Right cardiac atrium (tissue), 5 donors: ENCODE measurements around the gene APMAP. TPM values are rescaled to one million over a fixed set of nuclear protein-coding genes. Genes with fewer than 3 reads are reported as not detected.

Experiments
- ATAC-seq, 2 donors: fragments of 200-7000 bp; cut with Tn5 transposase; one replicate each; pipeline versions ENCODE4 v1.8.0 to v1.9.1; 2020; ENCODE audit warnings: moderate library complexity in 2 of 2, mild to moderate bottlenecking in 1 of 2
- DNase-seq, 3 donors: peaks; one replicate each; pipeline ENCODE4 v3.0.0-alpha.2; 2020
- H3K27ac ChIP-seq: one replicate; pipeline ENCODE4 v1.5.1; 2013; ENCODE audit warnings: mild to moderate bottlenecking, low read length, control low read depth, moderate library complexity
- H3K27me3 ChIP-seq: one replicate; pipeline ENCODE4 v1.6.1; 2013; ENCODE audit not compliant: control insufficient read depth, insufficient read depth
- H3K4me1 ChIP-seq: one replicate; pipeline ENCODE4 v1.6.1; 2013; ENCODE audit warnings: low read length; ENCODE audit not compliant: control insufficient read depth, insufficient read depth
- H3K4me3 ChIP-seq: one replicate; pipeline ENCODE4 v1.5.1; 2013; ENCODE audit warnings: low read length, control low read depth
- H3K9me3 ChIP-seq: one replicate; pipeline ENCODE4 v1.6.1; 2013; ENCODE audit warnings: low read length; ENCODE audit not compliant: control insufficient read depth
- whole genome bisulfite sequencing: extraction: QIAGEN DNeasy Blood & Tissue Kit; methylation state at CpG from one replicate; pipeline ENCODE4 v1.1.7; 2013; 5-methylcytosine and 5-hydroxymethylcytosine counted together
- intact Hi-C, 4 donors: fragments of 100-400 bp; cut with DNase I; formaldehyde crosslinking; loops; one replicate each; pipeline versions ENCODE4 v1.11.0 to v1.14.0; 2022 to 2023
- polyA plus RNA-seq: library from polyadenylated mRNA; stranded (reverse); fragments of 200-250 nt; gene quantifications from one replicate; pipeline ENCODE4 v1.2.3, GENCODE V29; 2013
- total RNA-seq, 4 donors: library from RNA; stranded (reverse); fragmentation: NEBNext Ultra II Directional; extraction: Animal tissue kit (Norgen Biotek cat#: 25700); gene quantifications; one replicate each; pipeline ENCODE4 v1.2.1, GENCODE V29; 2021
- donor health status: healthy with polysubstance abuse.
- donor health status: DM: no; HTN: yes; CAD: no.
- donor health status: DM: no; HTN: no; CAD: no.
- donor health status: DM: no; HTN: yes; CAD: no; lungs with severe emphysema.
- donor health status: DM: yes; HTN: yes; CAD: no.

The APMAP gene
- total and polyA plus RNA-seq, 5 donors = 28.0 to 35.1 (median 34.7) TPM

DNA sequence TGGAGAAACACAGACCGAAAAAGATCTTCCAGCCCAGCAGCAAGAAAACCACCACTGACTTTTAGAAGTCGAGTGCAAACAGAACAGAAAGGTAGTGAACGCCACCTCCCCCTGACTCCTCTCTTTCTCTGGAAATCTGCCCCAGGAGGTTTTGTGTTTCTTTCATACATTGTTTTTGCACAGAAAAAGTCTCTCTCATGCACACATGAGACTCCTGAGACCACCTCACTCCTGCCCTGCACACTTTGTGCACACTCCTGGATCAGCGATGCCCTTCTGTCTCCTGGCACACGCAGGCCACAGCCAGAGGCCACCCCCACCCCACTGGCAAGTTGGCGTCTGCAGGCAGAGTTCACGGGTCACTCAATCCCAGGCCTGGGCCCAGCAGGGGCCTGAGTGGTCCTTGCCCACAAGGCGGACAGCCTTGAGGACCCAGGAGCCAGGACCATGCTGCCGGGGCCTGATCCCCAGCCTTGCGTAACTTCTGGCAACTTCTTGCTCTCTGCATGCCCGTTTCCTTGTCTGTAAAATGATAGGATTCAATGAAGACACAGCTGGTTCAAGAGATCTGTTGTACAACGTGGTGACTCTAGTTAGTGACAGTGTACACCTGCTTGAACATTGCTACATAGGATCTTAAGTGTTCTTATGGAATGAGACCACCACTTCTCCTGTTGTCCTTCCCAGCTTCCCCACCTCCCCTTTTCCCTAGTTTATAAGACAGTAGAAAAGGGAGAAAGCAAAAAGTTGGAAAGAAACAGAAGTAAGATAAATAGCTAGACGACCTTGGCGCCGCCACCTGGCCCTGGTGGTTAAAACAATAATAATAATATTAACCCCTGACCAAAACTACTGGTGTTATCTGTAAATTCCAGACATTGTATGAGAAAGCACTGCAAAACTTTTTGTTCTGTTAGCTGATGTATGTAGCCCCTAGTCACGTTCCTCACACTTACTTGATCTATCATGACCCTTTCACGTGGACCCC lies 73.7 kb downstream of the APMAP start:
- Histone ChIP-seq H3K27me3 (no peaks in the 10 kb centered on the region), H3K4me3 (no peak overlapping the region), H3K9me3 (no peaks in the 10 kb centered on the region), H3K27ac (no peak overlapping the region), H3K4me1 (no peaks in the 10 kb centered on the region)
- intact Hi-C loops = loop anchor here in 3 of 4 donors (5.0 to 10.0 kb wide), 3 partner anchors 614 to 762 kb away; no protein-coding TSS in a partner anchor
- 49% methylated on average over 17 of the region's 17 CpGs for WGBS
- ATAC-seq (peak; percentile 31 to 37), DNase-seq (peak in 2 of 3 donors; percentile 28 to 50)

DNA sequence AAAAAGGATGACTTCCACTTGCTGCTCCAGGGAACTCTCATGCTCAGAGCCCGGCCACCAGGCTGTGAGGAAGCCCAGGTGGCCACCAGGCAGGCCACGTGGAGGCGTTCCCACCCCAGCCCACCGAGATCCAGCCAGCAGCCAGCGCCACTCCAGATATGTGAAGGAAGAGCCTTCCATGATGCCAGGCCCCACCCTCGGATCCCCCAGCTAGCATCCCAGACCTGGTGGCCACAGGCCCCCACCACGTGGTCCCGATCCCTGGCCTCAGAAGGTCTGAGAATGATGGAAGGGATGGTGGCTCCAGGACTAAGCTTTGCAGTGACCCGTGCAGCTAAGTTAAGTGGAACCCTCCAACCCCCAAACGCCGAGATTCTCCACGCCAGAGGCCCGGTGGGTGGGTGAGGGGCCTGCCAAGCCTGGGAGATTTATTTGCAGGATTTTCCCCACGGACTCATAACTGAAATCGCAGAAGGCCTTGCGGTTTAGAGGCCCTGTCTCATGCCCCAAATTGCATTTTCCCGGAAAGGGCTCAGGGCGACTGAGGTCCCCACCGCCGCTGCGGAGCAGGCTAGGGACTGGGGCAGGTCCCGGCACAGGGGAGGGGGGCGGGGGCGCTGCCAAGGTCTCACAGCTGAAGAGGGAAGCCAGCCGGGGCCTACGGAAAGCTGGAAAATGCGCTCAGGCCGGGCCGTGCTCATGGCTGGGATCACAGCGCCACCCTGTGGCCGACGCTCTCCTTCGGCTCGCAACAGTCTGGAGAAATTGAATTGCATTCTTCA lies 74.6 kb downstream of the APMAP start:
- no peaks in the 10 kb centered on the region for H3K27me3 ChIP-seq
- ATAC-seq (peak; percentile 88 to 90), DNase-seq (peak; percentile 71 to 90 (median 88))
- no peaks in the 10 kb centered on the region for H3K9me3 ChIP-seq
- WGBS = 29% methylated on average over 34 of the region's 34 CpGs
- no peak overlapping the region for H3K4me3 ChIP-seq
- intact Hi-C loops = loop anchor here in 3 of 4 donors (5.0 to 10.0 kb wide), 3 partner anchors 613 to 761 kb away; no protein-coding TSS in a partner anchor
- no peak overlapping the region for H3K27ac ChIP-seq
- H3K4me1 ChIP-seq = no peaks in the 10 kb centered on the region

DNA sequence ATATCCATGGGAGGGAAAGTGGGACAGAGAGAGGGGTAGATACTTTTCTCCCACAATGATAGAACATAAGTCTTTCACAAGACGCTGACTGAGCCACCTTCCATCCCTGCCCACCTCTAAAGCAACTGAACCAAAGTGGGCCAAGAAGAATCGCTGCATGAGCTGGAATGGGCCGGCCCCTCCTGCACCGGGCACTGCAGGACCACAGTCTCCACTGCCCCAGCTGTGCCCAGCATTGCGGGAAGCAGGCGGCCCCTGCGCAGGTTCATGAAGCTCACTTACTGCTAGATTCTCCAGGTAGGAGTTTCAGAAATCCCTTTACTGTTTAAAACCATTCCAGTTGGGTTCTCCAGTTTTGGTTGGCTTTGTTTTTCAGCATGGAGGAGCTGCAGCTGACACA lies 75.5 kb downstream of the APMAP start:
- Histone ChIP-seq H3K9me3 (no peaks in the 10 kb centered on the region), H3K4me3 (no peak overlapping the region), H3K27ac (no peak overlapping the region), H3K27me3 (no peaks in the 10 kb centered on the region), H3K4me1 (no peaks in the 10 kb centered on the region)
- ATAC-seq (no peak), DNase-seq (no peak)
- intact Hi-C loops = loop anchor here in 3 of 4 donors (5.0 to 10.0 kb wide), 3 partner anchors 612 to 760 kb away; no protein-coding TSS in a partner anchor
- 84% methylated on average over 7 of the region's 7 CpGs for WGBS

DNA sequence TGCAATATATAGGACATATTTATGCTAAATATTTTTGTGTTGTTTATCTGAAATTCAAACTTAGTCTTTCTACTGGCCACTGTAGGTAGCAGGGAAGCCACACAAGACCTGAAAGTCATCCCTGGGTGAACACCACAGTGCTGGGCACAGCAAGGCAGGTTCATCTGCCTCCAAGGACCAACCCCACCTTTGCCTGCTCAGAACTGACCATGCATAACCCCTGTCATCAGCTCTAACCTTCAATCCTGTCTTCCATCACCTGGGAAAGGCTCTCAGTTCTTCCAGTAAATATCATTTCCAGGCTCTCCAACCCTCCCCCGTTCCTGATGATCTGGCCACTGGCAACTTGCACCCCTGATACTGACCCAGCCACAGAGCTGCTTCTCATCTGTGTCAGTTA lies 76.1 kb downstream of the APMAP start:
- Histone ChIP-seq H3K27me3 (no peaks in the 10 kb centered on the region), H3K9me3 (no peaks in the 10 kb centered on the region), H3K4me1 (no peaks in the 10 kb centered on the region), H3K4me3 (no peak overlapping the region), H3K27ac (no peak overlapping the region)
- ATAC-seq (no peak), DNase-seq (no peak)
- 91% methylated on average over 1 of the region's 1 CpG for WGBS
- intact Hi-C loops = loop anchor here in 3 of 4 donors (5.0 to 10.0 kb wide), 3 partner anchors 612 to 759 kb away; no protein-coding TSS in a partner anchor

DNA sequence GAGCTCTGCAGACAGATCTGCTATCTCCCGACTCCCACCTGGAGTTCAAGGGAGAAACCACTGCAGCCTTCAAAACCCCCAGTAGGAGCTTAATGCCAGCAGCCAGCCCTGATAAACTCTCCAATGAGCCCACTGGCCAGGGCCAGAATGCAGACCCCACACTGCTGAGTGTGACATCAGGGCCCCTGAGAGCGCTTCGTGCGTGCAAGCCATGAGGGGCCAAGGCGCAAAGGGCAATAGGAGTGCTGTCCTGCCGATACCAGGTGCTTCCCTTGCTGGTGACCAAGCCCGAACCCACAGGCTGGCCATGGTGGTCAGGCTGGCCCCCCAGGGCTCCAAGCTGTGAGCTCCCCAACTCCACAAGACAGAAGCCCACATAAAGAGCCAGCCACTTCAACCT lies 76.7 kb downstream of the APMAP start:
- intact Hi-C loops = loop anchor here in 3 of 4 donors (5.0 to 10.0 kb wide), 3 partner anchors 611 to 759 kb away; no protein-coding TSS in a partner anchor

DNA sequence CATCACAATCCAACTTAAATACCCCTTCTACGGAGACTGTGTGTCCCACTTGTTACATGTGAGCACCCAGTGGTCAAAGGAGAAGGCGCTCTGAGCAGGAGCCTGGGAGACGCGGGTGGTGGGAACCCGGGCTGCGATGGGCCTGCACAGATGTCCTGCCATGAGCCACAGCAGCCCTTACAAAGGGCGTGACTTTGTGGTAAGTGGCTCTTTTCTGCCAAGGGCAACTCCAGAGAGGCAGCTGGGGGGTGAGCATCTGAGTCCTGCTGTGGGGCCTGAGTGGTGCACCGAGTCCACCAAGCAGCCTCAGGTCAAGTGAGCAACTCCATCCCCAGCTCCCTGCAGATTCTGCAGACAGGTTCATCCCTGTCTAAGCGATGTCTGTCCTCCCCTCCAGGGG lies 77.1 kb downstream of the APMAP start:
- intact Hi-C loops = loop anchor here in 3 of 4 donors (5.0 to 10.0 kb wide), 3 partner anchors 611 to 758 kb away; no protein-coding TSS in a partner anchor
- no peak overlapping the region for H3K27ac ChIP-seq
- no peaks in the 10 kb centered on the region for H3K4me1 ChIP-seq
- H3K9me3 ChIP-seq = no peaks in the 10 kb centered on the region
- no peaks in the 10 kb centered on the region for H3K27me3 ChIP-seq
- no peak for ATAC-seq
- 92% methylated on average over 9 of the region's 9 CpGs for WGBS
- no peak for DNase-seq
- no peak overlapping the region for H3K4me3 ChIP-seq

More for the DNA sequence above, 76.7 kb downstream of the APMAP start:
- no peak for ATAC-seq
- Histone ChIP-seq H3K4me3 (no peak overlapping the region), H3K27ac (no peak overlapping the region), H3K9me3 (no peaks in the 10 kb centered on the region), H3K27me3 (no peaks in the 10 kb centered on the region), H3K4me1 (no peaks in the 10 kb centered on the region)
- no peak for DNase-seq
- 89% methylated on average over 7 of the region's 7 CpGs for WGBS

DNA sequence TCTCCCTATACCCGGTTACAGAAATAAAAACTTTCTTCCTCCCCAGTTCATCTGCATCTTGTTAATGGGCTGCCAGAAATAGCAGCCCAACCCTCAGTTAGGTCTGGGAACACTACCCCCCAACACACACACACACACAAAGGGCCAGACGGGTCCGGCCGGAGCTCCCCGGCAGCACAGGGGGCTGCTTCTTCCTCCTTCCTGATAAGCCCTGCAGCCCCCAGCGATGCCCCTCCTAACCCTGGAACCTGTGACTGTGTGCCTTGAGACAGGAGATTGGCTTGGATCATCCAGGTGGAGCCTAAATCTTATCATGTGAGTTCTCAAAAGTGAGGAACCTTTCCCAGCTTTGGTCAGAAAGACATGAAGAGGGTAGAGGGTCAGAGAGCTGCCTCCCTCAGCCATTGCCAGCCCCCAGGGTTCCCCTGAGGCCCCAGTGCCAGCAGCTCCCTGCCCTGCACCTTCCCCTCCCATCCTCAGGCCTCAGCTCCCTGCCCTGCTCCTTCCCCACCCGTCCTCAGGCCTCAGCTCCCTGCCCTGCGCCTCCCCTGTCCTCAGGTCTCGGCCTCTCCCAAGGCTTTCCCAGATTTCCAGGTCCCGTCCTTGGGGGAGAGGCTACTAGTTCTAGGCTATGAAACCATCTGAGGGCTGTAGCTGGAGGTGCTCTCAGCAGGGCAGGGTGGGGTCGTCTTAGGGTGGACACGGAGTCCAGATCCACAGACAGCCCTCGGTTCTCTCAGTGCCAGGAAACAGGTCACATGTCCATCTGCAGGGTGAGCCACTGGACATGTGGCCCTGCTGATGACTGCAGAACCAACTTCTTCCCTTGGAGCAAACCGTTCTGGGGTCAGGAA lies 77.9 kb downstream of the APMAP start:
- Histone ChIP-seq H3K4me3 (no peak overlapping the region), H3K27me3 (no peaks in the 10 kb centered on the region), H3K4me1 (no peaks in the 10 kb centered on the region), H3K27ac (no peak overlapping the region), H3K9me3 (no peaks in the 10 kb centered on the region)
- WGBS = 67% methylated on average over 14 of the region's 14 CpGs
- intact Hi-C loops = loop anchor here in 3 of 4 donors (5.0 to 10.0 kb wide), 3 partner anchors 610 to 757 kb away; no protein-coding TSS in a partner anchor
- ATAC-seq (no peak), DNase-seq (no peak)

DNA sequence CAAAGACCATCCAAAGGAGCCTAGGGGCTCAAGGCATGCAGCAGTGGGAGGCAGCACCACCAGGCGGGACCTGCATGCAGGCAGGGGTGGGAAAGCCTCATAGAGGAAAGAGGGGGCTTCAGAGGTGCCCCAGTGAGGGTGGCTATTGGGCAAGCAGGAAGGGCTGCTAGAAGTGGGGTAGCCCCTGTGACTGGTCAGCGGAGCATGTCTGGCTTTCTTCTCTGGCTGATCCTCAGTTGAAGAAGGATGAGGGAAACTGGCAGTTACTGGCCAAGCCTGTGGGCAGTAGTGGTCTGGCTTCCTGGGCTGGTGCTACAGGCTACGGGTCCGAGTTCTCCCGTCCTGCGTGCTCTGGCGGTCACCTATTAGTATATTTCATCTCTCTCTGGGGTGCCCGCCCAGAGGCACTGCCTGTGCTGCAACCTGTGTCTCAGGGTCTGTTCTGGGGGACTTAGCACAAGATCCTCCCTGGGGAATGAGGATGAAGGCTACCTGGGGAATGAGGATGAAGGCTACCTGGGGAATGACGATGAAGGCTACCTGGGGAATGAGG lies 79.4 kb downstream of the APMAP start:
- no peak overlapping the region for H3K4me3 ChIP-seq
- H3K9me3 ChIP-seq = no peaks in the 10 kb centered on the region
- H3K4me1 ChIP-seq = no peaks in the 10 kb centered on the region
- ATAC-seq = no peak
- 89% methylated on average over 9 of the region's 9 CpGs for WGBS
- H3K27me3 ChIP-seq = no peaks in the 10 kb centered on the region
- intact Hi-C loops = loop anchor here in 3 of 4 donors (10.0 kb wide), 2 partner anchors 608 to 748 kb away; no protein-coding TSS in a partner anchor
- no peak overlapping the region for H3K27ac ChIP-seq
- no peak for DNase-seq
